C4-2B (cell line): ENCODE data around the gene PAK1.

Experiments used
- CTCF ChIP-seq: fragments of 450-650 bp; conservative IDR thresholded peaks from 2 replicates; pipeline ENCODE4 v1.5.1; 2017; ENCODE audit warnings: mild to moderate bottlenecking
- ZFX ChIP-seq: fragments of 450-650 bp; IDR thresholded peaks from 2 replicates; pipeline ENCODE4 v1.6.1; 2017

- TF ChIP-seq CTCF (no peak), ZFX (no peak)
Observed at GRCh38 chr11:77449060-77449521, 24.8 kb downstream of the PAK1 start.
